Spinal cord (tissue), 10 donors: ENCODE data around the gene TAF10. TPM values are rescaled to one million over a fixed set of nuclear protein-coding genes. Genes with fewer than 3 reads are reported as not detected.

Experiments used
- DNase-seq, 6 donors: peaks; one replicate each; pipeline versions ENCODE4 v3.0.0 to v3.0.0-alpha.2; 2013 to 2015; ENCODE audit warnings: low spot score in 6 of 6, low read depth in 4 of 6
- H3K27ac ChIP-seq: one replicate; pipeline ENCODE4 v1.5.1; 2013; ENCODE audit warnings: low read depth, low read length, control low read depth
- H3K27me3 ChIP-seq: one replicate; pipeline ENCODE4 v1.6.1; 2013; ENCODE audit warnings: low read length; ENCODE audit not compliant: control insufficient read depth, insufficient read depth
- H3K36me3 ChIP-seq: one replicate; pipeline ENCODE4 v1.6.1; 2013; ENCODE audit warnings: low read length; ENCODE audit not compliant: control insufficient read depth, insufficient read depth
- H3K4me1 ChIP-seq: one replicate; pipeline ENCODE4 v1.6.1; 2013; ENCODE audit warnings: low read length; ENCODE audit not compliant: control insufficient read depth, insufficient read depth
- H3K4me3 ChIP-seq: one replicate; pipeline ENCODE4 v1.5.1; 2013; ENCODE audit warnings: low read depth, low read length, control low read depth
- H3K9me3 ChIP-seq: one replicate; pipeline ENCODE4 v1.6.1; 2013; ENCODE audit warnings: low read length; ENCODE audit not compliant: control insufficient read depth, insufficient read depth
- WGBS: methylation state at CpG from one replicate; pipeline ENCODE4 v1.1.5; 2013; ENCODE audit warnings: missing lambda C conversion rate; ENCODE audit not compliant: insufficient coverage; 5-methylcytosine and 5-hydroxymethylcytosine counted together
- polyA plus RNA-seq, 2 donors: library from polyadenylated mRNA; unstranded; fragments of 120-200 nt; gene quantifications; one replicate each; pipeline ENCODE4 v1.2.1, GENCODE V29; 2013; ENCODE audit not compliant: insufficient read length in 2 of 2
- total RNA-seq, 2 donors: library from RNA; depleted of rRNA in 1 of 2; stranded (reverse); fragments of 120-200 nt in 1 of 2; fragments of >200 nt in 1 of 2; gene quantifications; one replicate each; pipeline versions ENCODE4 v1.2.3 to v1.2.4, GENCODE V29; 2013 to 2014
- donor health status: healthy.

TAF10 gene
- total and polyA plus RNA-seq, 4 donors = 14.0 to 103 (median 86.1) TPM

DNA sequence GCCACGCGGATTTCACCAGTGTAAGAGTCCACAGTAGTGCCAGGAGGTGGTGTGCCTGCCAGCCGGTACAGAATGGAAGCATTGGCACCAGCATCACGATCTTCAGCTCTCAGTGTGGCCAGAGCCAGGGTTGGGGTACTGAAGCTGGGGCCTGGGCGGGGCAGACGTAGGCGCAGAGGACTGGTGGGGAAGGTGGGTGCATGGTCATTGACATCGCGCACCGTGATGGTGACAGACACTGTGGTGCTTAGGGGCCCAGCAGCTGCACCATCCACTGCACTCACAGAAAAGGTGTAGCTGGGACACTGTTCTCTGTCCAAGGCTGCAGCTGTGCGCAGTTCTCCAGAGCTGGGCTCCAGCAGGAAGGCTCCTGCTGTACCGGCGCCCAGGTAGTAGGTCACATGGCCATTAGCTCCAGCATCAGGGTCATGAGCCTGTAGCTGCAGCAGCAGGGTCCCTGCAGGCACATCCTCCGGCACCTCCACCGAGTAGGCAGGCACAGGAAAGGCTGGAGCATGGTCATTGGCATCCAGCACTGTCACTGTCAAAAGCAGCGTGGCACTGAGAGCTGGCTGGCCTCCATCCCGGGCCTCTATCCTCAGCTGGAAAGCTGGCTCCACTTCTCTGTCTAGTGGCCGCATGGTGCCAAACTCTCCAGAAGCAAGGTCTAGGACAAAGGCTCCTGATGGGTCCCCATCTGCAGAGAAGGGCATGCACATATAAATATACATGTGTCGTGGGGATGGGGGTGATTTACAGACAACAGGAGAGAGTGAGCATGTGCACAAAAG is 15.2 kb upstream of the TAF10 start:
- H3K9me3 ChIP-seq = no peaks in the 10 kb centered on the region
- no peak overlapping the region for H3K4me3 ChIP-seq
- peak in 3 of 6 donors; percentile 31 to 72 (median 56) for DNase-seq
- 75% methylated on average over 19 of the region's 19 CpGs for WGBS
- H3K4me1 ChIP-seq = peaks cover 5% of the 10 kb centered on the region
- H3K36me3 ChIP-seq = peaks cover 93% of the 10 kb centered on the region
- H3K27ac ChIP-seq = no peak overlapping the region
- H3K27me3 ChIP-seq = no peaks in the 10 kb centered on the region

DNA sequence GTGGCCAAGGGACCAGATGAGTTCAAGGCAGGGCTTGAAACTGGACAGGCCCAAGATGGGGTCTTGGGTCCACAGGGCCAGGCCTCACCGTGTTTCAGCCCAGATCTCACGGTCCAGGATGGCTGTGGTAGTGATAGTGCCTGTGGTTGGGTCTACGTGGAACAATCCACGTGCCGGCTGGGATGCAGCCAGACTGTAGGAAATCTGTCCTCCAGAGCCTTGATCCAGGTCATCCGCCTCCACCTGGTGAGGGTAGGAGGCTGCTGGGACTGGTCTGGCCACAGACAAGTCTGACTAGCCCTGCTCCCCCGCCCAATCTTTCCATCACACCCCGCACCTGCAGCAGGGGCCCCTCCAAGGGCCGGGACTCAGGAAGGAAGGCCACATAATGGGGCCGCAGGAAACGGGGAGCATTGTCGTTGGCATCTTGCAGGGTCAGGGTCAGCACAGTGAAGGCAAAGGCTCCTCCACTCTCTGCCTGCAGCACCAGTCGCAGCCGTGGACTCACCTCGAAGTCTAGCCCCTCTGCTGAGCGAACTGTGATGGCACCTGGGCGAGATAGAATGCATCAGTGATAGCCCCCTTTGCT is 13.9 kb upstream of the TAF10 start:
- Histone ChIP-seq H3K27ac (no peak overlapping the region), H3K4me1 (peaks cover 5% of the 10 kb centered on the region), H3K36me3 (peaks cover 89% of the 10 kb centered on the region), H3K9me3 (no peaks in the 10 kb centered on the region), H3K27me3 (no peaks in the 10 kb centered on the region), H3K4me3 (no peak overlapping the region)
- DNase-seq = no peak
- 95% methylated on average over 17 of the region's 17 CpGs for WGBS

GRCh38 chr11:6625156-6625831 is 13.3 kb upstream of the TAF10 start:
- DNase-seq = no peak
- Histone ChIP-seq H3K4me3 (no peak overlapping the region), H3K27ac (no peak overlapping the region), H3K4me1 (peaks cover 5% of the 10 kb centered on the region), H3K36me3 (peaks cover 83% of the 10 kb centered on the region), H3K27me3 (no peaks in the 10 kb centered on the region), H3K9me3 (no peaks in the 10 kb centered on the region)
- 92% methylated on average over 11 of the region's 12 CpGs for WGBS

DNA sequence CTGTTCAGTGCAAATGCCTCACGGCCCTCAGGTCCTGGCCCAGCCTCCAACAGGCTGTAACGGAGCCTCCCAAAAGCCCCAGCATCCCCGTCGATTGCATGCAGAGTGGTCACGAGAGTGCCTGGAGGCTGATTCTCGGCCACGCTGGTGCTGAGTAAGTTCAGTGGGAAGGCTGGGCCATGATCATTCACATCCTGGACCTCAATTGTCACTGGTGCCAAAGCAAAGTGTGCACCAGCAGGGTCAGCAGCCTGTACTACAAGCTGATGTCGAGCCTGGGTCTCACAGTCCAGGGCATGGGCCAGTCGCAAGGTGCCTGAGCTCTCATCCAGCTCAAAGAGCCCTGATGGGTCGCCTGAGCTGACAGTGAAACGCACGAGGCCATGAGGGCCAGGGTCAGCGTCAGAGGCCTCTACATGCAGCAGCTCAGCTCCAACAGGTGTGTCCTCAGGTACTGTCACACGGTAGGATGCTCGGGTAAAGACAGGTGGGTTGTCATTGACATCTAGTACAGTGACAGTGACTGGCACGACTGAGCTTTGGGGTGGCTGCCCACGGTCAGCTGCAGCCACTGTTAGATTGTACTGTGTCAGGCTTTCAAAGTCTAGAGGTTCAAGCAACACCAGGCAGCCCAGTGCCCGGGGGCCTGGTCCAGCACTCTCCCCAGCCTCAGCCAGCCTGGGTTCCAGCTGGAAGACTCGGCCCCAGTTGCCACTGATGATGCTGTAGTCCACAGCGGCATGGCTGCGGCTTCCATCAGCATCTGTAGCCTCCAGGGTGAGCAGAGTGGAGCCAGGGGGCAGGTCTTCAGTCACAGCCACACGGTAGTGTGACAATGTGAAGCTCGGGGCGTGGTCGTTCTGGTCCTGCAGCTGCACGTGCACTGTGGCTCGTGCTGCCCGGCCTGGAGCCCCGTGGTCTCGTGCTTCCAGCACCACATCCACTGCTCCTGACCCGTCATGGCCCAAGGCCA is 11.7 kb upstream of the TAF10 start:
- no peaks in the 10 kb centered on the region for H3K27me3 ChIP-seq
- peaks cover 13% of the 10 kb centered on the region for H3K4me1 ChIP-seq
- DNase-seq = no peak
- no peaks in the 10 kb centered on the region for H3K9me3 ChIP-seq
- 88% methylated on average over 30 of the region's 31 CpGs for WGBS
- no peak overlapping the region for H3K27ac ChIP-seq
- H3K4me3 ChIP-seq = no peak overlapping the region
- H3K36me3 ChIP-seq = peaks cover 67% of the 10 kb centered on the region

DNA sequence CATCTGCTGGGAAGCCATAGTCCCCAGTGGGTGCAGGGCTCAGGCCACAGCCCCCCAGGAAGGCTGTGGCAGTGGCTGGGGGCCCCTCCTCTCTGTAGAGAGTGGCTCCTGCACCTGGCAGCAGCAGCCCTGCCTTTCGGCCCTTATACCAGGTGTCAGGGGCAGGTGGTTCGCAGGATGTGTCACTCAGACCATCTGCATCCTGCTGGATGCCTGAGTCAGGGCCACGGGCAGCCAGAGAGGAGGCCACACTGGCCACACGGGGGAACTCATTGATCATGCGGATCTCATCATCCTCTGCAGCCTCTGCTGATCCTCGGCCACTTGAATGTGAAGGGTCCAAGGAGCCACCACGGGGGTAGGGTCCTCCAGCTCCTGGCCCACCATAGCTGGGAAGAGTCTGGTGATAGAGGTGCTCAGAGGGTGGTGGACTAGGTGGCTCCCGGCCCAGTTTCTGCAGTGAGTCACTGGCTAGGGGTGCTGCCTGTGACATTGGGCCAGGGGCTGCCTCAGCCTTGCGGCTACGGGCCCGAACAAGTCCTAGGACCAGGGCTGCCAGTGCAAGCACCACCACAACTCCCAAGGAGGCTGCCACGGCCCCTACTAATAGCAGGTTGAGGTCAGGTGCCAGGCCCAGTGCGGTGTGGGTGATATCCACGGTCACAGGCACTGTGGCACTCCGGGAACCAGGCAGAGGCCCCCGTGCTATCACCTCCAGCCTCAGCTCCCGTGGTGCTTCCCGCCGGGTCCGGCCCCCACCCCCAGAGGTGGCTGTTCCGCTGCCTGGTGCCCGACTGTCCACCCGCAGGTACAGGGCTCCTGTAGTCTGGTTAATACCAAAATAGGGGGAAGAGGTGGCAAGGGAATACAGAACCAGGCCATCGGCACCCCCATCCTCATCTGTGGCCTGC is 10.5 kb upstream of the TAF10 start:
- no peaks in the 10 kb centered on the region for H3K27me3 ChIP-seq
- H3K4me3 ChIP-seq = no peak overlapping the region
- H3K36me3 ChIP-seq = peaks cover 60% of the 10 kb centered on the region
- no peak overlapping the region for H3K27ac ChIP-seq
- no peak for DNase-seq
- H3K4me1 ChIP-seq = peaks cover 22% of the 10 kb centered on the region
- H3K9me3 ChIP-seq = no peaks in the 10 kb centered on the region
- WGBS = 91% methylated on average over 19 of the region's 24 CpGs

- Histone ChIP-seq H3K27me3 (no peaks in the 10 kb centered on the region), H3K4me1 (peaks cover 20% of the 10 kb centered on the region), H3K27ac (no peak overlapping the region), H3K36me3 (peaks cover 55% of the 10 kb centered on the region), H3K9me3 (no peaks in the 10 kb centered on the region), H3K4me3 (no peak overlapping the region)
- WGBS = 89% methylated on average over 16 of the region's 16 CpGs
- no peak for DNase-seq
These were observed 9.7 kb upstream of the TAF10 start for GRCh38 chr11:6621711-6622211.

DNA sequence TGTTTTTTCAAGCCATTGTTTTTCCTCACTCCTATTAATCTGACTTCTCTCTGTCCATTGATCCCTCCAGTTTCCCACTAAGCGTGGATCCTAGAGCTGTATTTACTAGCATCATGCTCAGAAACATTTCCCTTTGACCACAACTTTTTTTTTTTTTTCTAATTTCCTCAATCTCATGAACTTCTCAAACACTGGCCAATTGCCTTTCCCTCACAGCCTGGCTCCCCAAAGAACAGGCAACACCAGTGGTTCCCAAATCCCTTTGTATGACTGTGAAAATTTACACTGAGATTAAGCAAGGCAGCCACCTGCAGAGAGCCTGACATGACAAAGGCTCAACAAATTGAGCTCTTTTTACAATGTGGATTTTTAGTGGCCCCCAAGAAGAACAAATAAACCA is 8.6 kb upstream of the TAF10 start:
- peaks cover 53% of the 10 kb centered on the region for H3K36me3 ChIP-seq
- 86% methylated on average over 1 of the region's 1 CpG for WGBS
- H3K4me1 ChIP-seq = peaks cover 20% of the 10 kb centered on the region
- no peaks in the 10 kb centered on the region for H3K9me3 ChIP-seq
- no peaks in the 10 kb centered on the region for H3K27me3 ChIP-seq
- H3K27ac ChIP-seq = no peak overlapping the region
- no peak overlapping the region for H3K4me3 ChIP-seq
- no peak for DNase-seq

- peaks cover 46% of the 10 kb centered on the region for H3K36me3 ChIP-seq
- DNase-seq = peak; percentile 91 to 99 (median 96)
- H3K9me3 ChIP-seq = no peaks in the 10 kb centered on the region
- H3K4me1 ChIP-seq = peaks cover 20% of the 10 kb centered on the region
- WGBS = 0% methylated on average over 16 of the region's 16 CpGs
- H3K27me3 ChIP-seq = no peaks in the 10 kb centered on the region
- H3K27ac ChIP-seq = peak within 1 kb of the TSS; percentile 83
- peak within 1 kb of the TSS; percentile 82 for H3K4me3 ChIP-seq
These were observed 7.2 kb upstream of the TAF10 start, which contains the start of gene TPP1 for GRCh38 chr11:6619004-6619745. TSS of gene TPP1 (minus strand) at chr11:6619422. CDS start at chr11:6619400, 22 bp downstream.
